AG09309 (cell line): ENCODE data around the gene NSUN2.

ENCODE experiments used
- DNase-seq: peaks from one replicate; pipeline ENCODE4 v3.0.0-alpha.2; 2010; ENCODE audit warnings: low read depth
- H3K4me3 ChIP-seq: 2 replicates; pipeline ENCODE4 v1.5.1; 2011; ENCODE audit warnings: mild to moderate bottlenecking, low read depth, low read length, moderate library complexity; ENCODE audit not compliant: control insufficient read depth
- TF ChIP-seq, protein P1 (sequence below): IDR thresholded peaks from 2 replicates; pipeline ENCODE4 v1.5.1; 2011; ENCODE audit warnings: mild to moderate bottlenecking, low read depth, low read length, inconsistent platforms; ENCODE audit not compliant: insufficient read depth, control insufficient read depth; ENCODE audit errors: missing control alignments

Gene NSUN2

GRCh38 chr5:6666762-6667161, 33.9 kb upstream of the NSUN2 start:
- H3K4me3 ChIP-seq = no peak overlapping the region
- no peak for DNase-seq
- TF ChIP-seq, protein P1, sequence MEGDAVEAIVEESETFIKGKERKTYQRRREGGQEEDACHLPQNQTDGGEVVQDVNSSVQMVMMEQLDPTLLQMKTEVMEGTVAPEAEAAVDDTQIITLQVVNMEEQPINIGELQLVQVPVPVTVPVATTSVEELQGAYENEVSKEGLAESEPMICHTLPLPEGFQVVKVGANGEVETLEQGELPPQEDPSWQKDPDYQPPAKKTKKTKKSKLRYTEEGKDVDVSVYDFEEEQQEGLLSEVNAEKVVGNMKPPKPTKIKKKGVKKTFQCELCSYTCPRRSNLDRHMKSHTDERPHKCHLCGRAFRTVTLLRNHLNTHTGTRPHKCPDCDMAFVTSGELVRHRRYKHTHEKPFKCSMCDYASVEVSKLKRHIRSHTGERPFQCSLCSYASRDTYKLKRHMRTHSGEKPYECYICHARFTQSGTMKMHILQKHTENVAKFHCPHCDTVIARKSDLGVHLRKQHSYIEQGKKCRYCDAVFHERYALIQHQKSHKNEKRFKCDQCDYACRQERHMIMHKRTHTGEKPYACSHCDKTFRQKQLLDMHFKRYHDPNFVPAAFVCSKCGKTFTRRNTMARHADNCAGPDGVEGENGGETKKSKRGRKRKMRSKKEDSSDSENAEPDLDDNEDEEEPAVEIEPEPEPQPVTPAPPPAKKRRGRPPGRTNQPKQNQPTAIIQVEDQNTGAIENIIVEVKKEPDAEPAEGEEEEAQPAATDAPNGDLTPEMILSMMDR = no peak

- TF ChIP-seq, protein P1 = no peak
- H3K4me3 ChIP-seq = no peak overlapping the region
- DNase-seq = no peak
Measured at GRCh38 chr5:6660688-6661087, 27.8 kb upstream of the NSUN2 start.

DNA sequence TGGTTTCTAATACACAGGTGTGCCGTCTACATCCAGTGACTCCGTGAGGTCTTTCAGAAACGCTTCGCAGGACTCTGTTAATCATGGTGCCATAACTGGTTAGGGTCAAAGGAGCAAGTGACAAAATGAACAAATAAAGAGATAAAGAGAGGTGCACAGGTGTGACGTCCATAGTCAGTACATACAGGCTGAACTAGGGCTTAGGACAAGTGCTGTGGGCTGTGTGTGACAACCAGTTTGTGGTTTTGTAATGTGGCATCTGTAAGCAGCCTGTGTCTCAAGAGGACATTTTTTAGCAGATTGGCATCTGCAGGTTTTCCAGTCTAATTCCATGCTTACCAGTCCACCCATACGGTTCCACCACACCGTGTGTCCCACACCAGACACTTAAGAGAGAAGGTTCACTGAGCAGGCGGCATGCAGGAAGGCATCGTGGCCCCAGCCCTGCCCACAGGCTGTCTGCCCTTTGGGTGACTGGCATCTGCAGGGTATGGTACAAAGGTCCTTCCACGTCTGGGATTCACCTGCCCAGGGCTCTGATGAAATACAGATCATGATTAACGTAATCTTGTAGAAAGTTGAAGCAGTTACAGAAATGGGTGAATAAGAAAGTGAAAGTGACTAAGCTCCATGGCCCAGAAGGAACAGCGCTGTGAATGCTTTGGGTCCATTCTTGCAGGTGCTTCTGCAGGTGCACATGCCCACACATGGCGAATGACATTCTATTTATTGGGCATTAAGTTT, 27.3 kb upstream of the NSUN2 start:
- H3K4me3 ChIP-seq = no peak overlapping the region
- no peak for DNase-seq
- TF ChIP-seq, protein P1 = no peak

DNA sequence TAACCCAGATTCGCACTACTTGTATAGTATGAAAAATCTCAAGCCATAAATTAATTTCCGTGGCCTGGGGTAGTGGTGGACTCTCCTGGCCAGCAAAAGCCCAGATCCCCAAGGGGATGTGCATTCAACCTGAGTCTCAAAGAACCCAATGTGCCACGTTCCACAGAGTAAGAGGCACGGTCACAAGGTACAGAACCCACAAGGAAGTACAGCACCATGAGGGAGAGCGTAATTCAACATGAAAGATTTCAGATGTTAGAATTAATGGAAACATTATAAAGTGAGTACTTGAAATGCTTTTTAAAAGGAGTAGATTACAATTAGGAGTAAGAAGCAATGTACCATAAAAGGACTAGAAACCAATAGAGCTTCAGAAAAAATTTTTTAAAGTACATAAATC, 23.8 kb upstream of the NSUN2 start:
- no peak for DNase-seq
- no peak overlapping the region for H3K4me3 ChIP-seq
- TF ChIP-seq, protein P1 = no peak

DNA sequence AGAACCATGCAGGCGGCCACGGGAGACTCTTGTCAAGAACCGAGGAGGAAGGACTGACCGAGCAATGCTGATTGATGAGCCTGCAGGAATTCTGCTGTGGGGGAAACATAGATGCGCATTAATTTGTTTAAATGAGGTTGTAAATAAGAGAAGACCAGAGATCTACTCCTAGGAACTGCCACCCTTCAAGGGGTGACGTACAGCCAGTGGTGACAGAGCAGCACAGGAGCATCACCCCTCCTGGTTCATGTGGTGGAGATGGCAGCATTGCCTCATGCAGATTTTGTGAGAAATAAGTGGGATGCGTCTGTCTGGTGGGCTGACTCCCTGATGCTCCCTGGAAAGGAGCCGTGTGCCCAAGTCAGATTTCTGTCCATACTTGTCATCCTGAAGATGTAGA, 22.6 kb upstream of the NSUN2 start:
- no peak for DNase-seq
- TF ChIP-seq, protein P1 = no peak
- H3K4me3 ChIP-seq = no peak overlapping the region

- DNase-seq = no peak
- no peak overlapping the region for H3K4me3 ChIP-seq
- TF ChIP-seq, protein P1 = no peak
Measured at GRCh38 chr5:6652025-6652424, 19.2 kb upstream of the NSUN2 start.
